Mesendoderm (in vitro differentiated cells): Measurements from ENCODE around the gene ANKLE2.

ENCODE experiments used
- DNase-seq: peaks from one replicate; pipeline ENCODE4 v3.0.0; 2013
- H2AK5ac ChIP-seq: 2 replicates; pipeline ENCODE4 v1.6.1; 2013; ENCODE audit warnings: low read length, inconsistent platforms
- H2BK120ac ChIP-seq: 2 replicates; pipeline ENCODE4 v1.6.1; 2013; ENCODE audit warnings: low read depth, mild to moderate bottlenecking, low read length, moderate library complexity, mixed read lengths
- H2BK15ac ChIP-seq: replicated peaks from 2 replicates; pipeline ENCODE4 v1.6.1; 2013; ENCODE audit warnings: low read depth, mild to moderate bottlenecking, moderate library complexity
- H2BK5ac ChIP-seq: 2 replicates; pipeline ENCODE4 v1.6.1; 2013; ENCODE audit warnings: low read length, inconsistent platforms
- H3K18ac ChIP-seq: 2 replicates; pipeline ENCODE4 v1.6.1; 2013; ENCODE audit warnings: mild to moderate bottlenecking, low read length, mixed read lengths
- H3K23ac ChIP-seq: one replicate; pipeline ENCODE4 v1.6.1; 2013; ENCODE audit warnings: low read length
- H3K27ac ChIP-seq: 2 replicates; pipeline ENCODE4 v1.5.1; 2013; ENCODE audit warnings: low read depth, mild to moderate bottlenecking, inconsistent platforms, low read length, moderate library complexity
- H3K27me3 ChIP-seq: 2 replicates; pipeline ENCODE4 v1.6.1; 2013; ENCODE audit warnings: low read length, control low read depth, mild to moderate bottlenecking, inconsistent platforms; ENCODE audit not compliant: insufficient read depth, poor library complexity
- H3K36me3 ChIP-seq: 2 replicates; pipeline ENCODE4 v1.6.1; 2013; ENCODE audit warnings: low read length, inconsistent platforms; ENCODE audit not compliant: control insufficient read depth, insufficient read depth
- H3K4ac ChIP-seq: one replicate; pipeline ENCODE4 v1.6.1; 2013; ENCODE audit warnings: low read depth, mild to moderate bottlenecking, low read length, moderate library complexity
- H3K4me1 ChIP-seq: 2 replicates; pipeline ENCODE4 v1.6.1; 2013; ENCODE audit warnings: low read depth, low read length, inconsistent platforms; ENCODE audit not compliant: control insufficient read depth
- H3K4me2 ChIP-seq: 2 replicates; pipeline ENCODE4 v1.6.1; 2013; ENCODE audit warnings: low read length
- H3K4me3 ChIP-seq: 2 replicates; pipeline ENCODE4 v1.5.1; 2013; ENCODE audit warnings: mild to moderate bottlenecking, low read length
- H3K56ac ChIP-seq: one replicate; pipeline ENCODE4 v1.6.1; 2013; ENCODE audit warnings: low read length
- H3K79me1 ChIP-seq: 2 replicates; pipeline ENCODE4 v1.6.1; 2013; ENCODE audit warnings: low read length, inconsistent platforms
- H3K79me2 ChIP-seq: 2 replicates; pipeline ENCODE4 v1.6.1; 2013; ENCODE audit warnings: mild to moderate bottlenecking, low read length; ENCODE audit not compliant: control insufficient read depth, insufficient read depth
- H3K9ac ChIP-seq: 2 replicates; pipeline ENCODE4 v1.6.1; 2013; ENCODE audit warnings: low read length, inconsistent platforms
- H4K5ac ChIP-seq: one replicate; pipeline ENCODE4 v1.6.1; 2013; ENCODE audit warnings: low read length
- H4K8ac ChIP-seq: one replicate; pipeline ENCODE4 v1.6.1; 2013; ENCODE audit warnings: low read depth, mild to moderate bottlenecking, control low read depth, low read length, moderate library complexity
- WGBS: extraction: QIAGEN DNeasy Blood & Tissue Kit; methylation state at CpG from one replicate; pipeline ENCODE4 v1.1.7; 2013; ENCODE audit warnings: low lambda C conversion rate, missing lambda C conversion rate; ENCODE audit not compliant: insufficient coverage; ENCODE audit errors: extremely low coverage; 5-methylcytosine and 5-hydroxymethylcytosine counted together

The ANKLE2 gene

DNA sequence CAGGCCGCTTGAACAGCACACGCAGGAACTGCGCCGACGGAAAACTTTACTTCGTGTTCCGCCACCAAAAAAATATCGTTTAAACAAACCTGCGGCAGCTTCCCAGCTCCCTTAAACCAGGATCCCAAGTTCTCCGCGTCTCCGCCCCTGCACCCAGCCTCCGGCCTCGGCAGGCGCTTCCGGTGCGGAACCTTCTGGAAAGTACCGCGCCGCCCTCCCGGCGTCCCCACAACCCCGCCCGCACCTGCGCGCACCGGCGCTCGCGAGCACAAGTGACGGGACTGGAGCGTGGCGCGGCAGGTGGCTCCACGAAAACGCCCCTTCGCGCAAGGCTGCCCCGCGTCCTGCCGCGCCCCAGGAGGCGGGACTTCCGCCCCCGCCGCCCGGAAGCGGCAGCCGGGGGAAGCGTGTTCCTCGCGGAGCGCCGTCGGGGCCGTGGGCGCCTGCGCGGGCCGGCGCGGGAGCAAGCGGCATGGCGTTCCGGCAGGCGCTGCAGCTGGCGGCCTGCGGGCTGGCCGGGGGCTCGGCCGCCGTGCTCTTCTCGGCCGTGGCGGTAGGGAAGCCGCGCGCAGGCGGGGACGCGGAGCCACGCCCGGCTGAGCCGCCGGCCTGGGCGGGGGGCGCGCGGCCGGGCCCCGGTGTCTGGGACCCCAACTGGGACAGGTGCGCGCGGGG lies 51.1 kb downstream of the ANKLE2 start, which contains the start of gene PGAM5:
Gene PGAM5, plus strand, starts transcription at position 438 of the 675 bp plus-strand sequence. Its CDS starts 35 bp downstream, at position 473.
- no CpG with 5 or more reads among the region's 94 CpGs for WGBS
- Histone ChIP-seq H3K23ac (peak within 1 kb of the TSS; percentile 94), H3K79me2 (peaks cover 26% of the 10 kb centered on the region), H3K56ac (peak within 1 kb of the TSS; percentile 96), H3K27ac (peak within 1 kb of the TSS; percentile 52), H2BK120ac (no peak within 1 kb of the TSS), H4K8ac (no peak within 1 kb of the TSS), H3K36me3 (peaks cover 4% of the 10 kb centered on the region), H4K5ac (no peak within 1 kb of the TSS), H3K18ac (peak within 1 kb of the TSS; percentile 78), H3K4me1 (no peaks in the 10 kb centered on the region), H3K4me3 (peak within 1 kb of the TSS; percentile 84), H3K27me3 (no peaks in the 10 kb centered on the region), H3K9ac (peak within 1 kb of the TSS; percentile 93), H2AK5ac (peak within 1 kb of the TSS; percentile 51), H2BK15ac (no peak within 1 kb of the TSS), H3K79me1 (peaks cover 10% of the 10 kb centered on the region), H2BK5ac (no peak within 1 kb of the TSS), H3K4ac (peak within 1 kb of the TSS; percentile 41), H3K4me2 (peak within 1 kb of the TSS; percentile 87)
- peak; percentile 87 for DNase-seq

DNA sequence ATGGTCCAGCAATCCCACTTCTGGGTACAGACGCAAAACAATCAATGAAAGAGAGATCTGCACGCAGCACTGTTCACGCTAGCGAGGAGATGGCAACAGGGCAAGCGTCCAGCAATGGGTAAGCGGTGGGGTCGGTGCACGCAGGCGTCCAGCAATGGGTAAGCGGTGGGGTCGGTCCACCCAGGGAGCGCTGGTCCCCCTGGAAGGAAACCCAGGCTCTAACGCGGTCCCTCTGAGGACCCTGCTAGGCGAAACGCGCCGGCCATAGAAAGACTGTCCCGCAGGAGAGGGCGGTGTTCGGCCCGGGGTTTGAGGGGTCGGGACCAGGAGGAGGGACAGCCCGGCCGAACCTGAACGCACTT lies 51.6 kb downstream of the ANKLE2 start:
- H3K18ac ChIP-seq = peak overlapping the region; percentile 2
- peak overlapping the region; percentile 51 for H2AK5ac ChIP-seq
- H4K8ac ChIP-seq = no peak overlapping the region
- H3K4me1 ChIP-seq = no peaks in the 10 kb centered on the region
- no peak overlapping the region for H2BK120ac ChIP-seq
- no CpG with 5 or more reads among the region's 26 CpGs for WGBS
- no peak overlapping the region for H4K5ac ChIP-seq
- no peak for DNase-seq
- peaks cover 10% of the 10 kb centered on the region for H3K79me1 ChIP-seq
- peak overlapping the region; percentile 94 for H3K23ac ChIP-seq
- peak overlapping the region; percentile 96 for H3K56ac ChIP-seq
- H3K4me2 ChIP-seq = peak overlapping the region; percentile 87
- H3K27me3 ChIP-seq = no peaks in the 10 kb centered on the region
- H3K36me3 ChIP-seq = peaks cover 4% of the 10 kb centered on the region
- peak overlapping the region; percentile 84 for H3K4me3 ChIP-seq
- H3K4ac ChIP-seq = peak overlapping the region; percentile 17
- peaks cover 26% of the 10 kb centered on the region for H3K79me2 ChIP-seq
- H3K27ac ChIP-seq = peak overlapping the region; percentile 51
- H3K9ac ChIP-seq = peak overlapping the region; percentile 93
- no peak overlapping the region for H2BK15ac ChIP-seq
- H2BK5ac ChIP-seq = no peak overlapping the region

DNA sequence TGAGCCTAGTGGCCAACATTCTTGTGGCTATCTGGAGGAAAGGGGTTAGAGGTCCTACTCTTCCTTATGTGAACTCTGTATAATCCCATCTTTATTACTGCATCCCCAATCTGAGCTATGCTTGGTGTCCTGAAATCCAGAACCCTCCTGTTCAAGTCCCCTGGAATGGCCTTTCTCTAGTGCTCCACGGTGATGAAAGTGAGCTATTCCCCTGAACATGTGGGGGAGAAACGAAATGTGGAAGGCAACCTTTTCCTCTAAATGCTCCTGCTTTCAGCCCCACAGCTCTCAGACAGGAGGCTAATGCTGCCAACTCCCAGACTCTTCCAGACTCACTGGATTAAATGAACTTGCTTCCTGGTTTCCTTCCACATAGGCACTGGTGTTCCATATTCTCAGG lies 53.5 kb downstream of the ANKLE2 start:
- Histone ChIP-seq H3K56ac (no peak overlapping the region), H3K9ac (no peak overlapping the region), H4K5ac (no peak overlapping the region), H3K79me2 (peaks cover 13% of the 10 kb centered on the region), H3K27me3 (no peaks in the 10 kb centered on the region), H2BK5ac (no peak overlapping the region), H3K18ac (no peak overlapping the region), H3K36me3 (no peaks in the 10 kb centered on the region), H3K79me1 (peaks cover 4% of the 10 kb centered on the region), H3K4me1 (no peaks in the 10 kb centered on the region), H3K27ac (no peak overlapping the region), H3K23ac (no peak overlapping the region), H3K4ac (no peak overlapping the region), H3K4me3 (no peak overlapping the region), H4K8ac (no peak overlapping the region), H2BK120ac (no peak overlapping the region), H2BK15ac (no peak overlapping the region), H3K4me2 (no peak overlapping the region), H2AK5ac (no peak overlapping the region)
- no CpG with 5 or more reads among the region's 2 CpGs for WGBS
- no peak for DNase-seq

DNA sequence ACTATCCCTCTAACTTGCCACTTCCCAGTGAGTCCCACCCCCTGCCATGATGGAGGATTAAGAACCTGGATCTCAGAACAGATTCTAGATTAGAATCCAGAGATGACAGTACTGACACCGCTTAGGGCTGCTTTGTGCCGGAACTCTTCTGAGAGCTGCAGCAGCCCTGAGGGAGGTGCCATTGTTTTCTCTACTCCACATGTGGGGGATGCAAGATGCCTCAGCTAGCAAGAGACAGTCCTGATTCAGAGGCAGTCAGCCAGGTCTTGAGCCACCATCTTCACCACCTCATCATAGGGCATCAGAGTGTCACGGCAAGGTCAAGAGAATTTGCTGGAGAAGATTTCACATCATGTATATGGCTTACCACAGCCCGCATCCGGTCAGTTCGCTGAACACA lies 54.4 kb downstream of the ANKLE2 start:
- no peak overlapping the region for H3K4me2 ChIP-seq
- H3K27me3 ChIP-seq = no peaks in the 10 kb centered on the region
- no peak overlapping the region for H4K5ac ChIP-seq
- no peaks in the 10 kb centered on the region for H3K4me1 ChIP-seq
- H2BK15ac ChIP-seq = no peak overlapping the region
- H3K56ac ChIP-seq = no peak overlapping the region
- H3K18ac ChIP-seq = no peak overlapping the region
- H3K23ac ChIP-seq = no peak overlapping the region
- DNase-seq = peak; percentile 65
- H3K36me3 ChIP-seq = no peaks in the 10 kb centered on the region
- peaks cover 10% of the 10 kb centered on the region for H3K79me2 ChIP-seq
- no peak overlapping the region for H2AK5ac ChIP-seq
- H3K4ac ChIP-seq = no peak overlapping the region
- no peak overlapping the region for H2BK5ac ChIP-seq
- H2BK120ac ChIP-seq = no peak overlapping the region
- peaks cover 3% of the 10 kb centered on the region for H3K79me1 ChIP-seq
- H3K4me3 ChIP-seq = no peak overlapping the region
- no peak overlapping the region for H3K9ac ChIP-seq
- H4K8ac ChIP-seq = no peak overlapping the region
- no peak overlapping the region for H3K27ac ChIP-seq
- no CpG with 5 or more reads among the region's 6 CpGs for WGBS

DNA sequence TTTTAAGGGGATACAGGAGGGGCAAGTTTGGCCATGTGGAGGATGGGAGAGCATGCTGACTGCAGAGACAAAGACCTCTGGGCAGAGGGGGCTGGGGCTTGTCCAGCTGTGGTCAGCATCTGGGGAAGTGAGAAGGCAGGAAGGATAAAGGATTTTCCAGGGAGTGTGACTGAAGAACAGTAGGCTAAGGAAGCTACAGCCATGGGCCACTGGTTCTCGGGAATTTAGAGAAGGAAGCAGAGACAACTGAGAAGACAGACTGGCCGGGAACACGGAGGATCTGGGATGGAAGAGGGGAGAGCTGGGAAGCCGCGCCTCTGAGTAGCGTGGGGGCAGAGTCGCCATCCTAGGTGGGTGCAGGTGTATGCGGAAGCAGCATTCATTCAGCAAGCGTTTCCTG lies 58.0 kb downstream of the ANKLE2 start:
- Histone ChIP-seq H3K18ac (no peak overlapping the region), H3K79me1 (no peaks in the 10 kb centered on the region), H3K27ac (no peak overlapping the region), H4K5ac (no peak overlapping the region), H2BK15ac (no peak overlapping the region), H3K4ac (no peak overlapping the region), H3K4me2 (no peak overlapping the region), H3K23ac (no peak overlapping the region), H3K4me1 (no peaks in the 10 kb centered on the region), H4K8ac (no peak overlapping the region), H2BK5ac (no peak overlapping the region), H3K56ac (no peak overlapping the region), H3K27me3 (no peaks in the 10 kb centered on the region), H3K9ac (no peak overlapping the region), H2AK5ac (no peak overlapping the region), H3K36me3 (peaks cover 4% of the 10 kb centered on the region), H3K79me2 (no peaks in the 10 kb centered on the region), H3K4me3 (no peak overlapping the region), H2BK120ac (no peak overlapping the region)
- WGBS = no CpG with 5 or more reads among the region's 9 CpGs
- DNase-seq = no peak

DNA sequence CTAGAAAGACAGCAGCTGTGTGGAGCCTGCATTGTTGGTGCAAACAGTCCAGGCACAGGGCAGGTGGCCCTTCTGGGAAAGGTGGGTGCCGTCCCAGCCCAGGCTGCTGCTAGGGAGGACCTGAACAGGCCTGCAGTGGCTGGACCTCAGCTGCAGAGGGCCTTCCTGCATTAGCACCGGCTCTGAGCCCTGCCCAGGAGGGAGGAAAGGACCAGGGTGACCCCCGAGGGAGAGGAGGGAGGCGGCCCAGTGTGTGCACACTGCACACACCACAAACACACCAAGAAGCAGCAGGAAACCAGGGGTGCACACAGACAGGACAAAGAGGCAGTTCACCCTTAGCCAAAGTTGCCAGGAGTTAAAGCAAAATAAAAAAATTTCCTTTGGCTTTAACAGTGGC lies 59.0 kb downstream of the ANKLE2 start:
- no peak for DNase-seq
- Histone ChIP-seq H3K36me3 (peaks cover 4% of the 10 kb centered on the region), H3K79me1 (no peaks in the 10 kb centered on the region), H3K4me1 (no peaks in the 10 kb centered on the region), H2AK5ac (no peak overlapping the region), H2BK15ac (no peak overlapping the region), H3K79me2 (no peaks in the 10 kb centered on the region), H4K8ac (no peak overlapping the region), H3K4me3 (no peak overlapping the region), H3K9ac (no peak overlapping the region), H2BK5ac (no peak overlapping the region), H4K5ac (no peak overlapping the region), H3K56ac (no peak overlapping the region), H2BK120ac (no peak overlapping the region), H3K23ac (no peak overlapping the region), H3K27me3 (no peaks in the 10 kb centered on the region), H3K18ac (no peak overlapping the region), H3K27ac (no peak overlapping the region), H3K4me2 (no peak overlapping the region), H3K4ac (no peak overlapping the region)
- no CpG with 5 or more reads among the region's 4 CpGs for WGBS
